Pulmonary artery endothelial cell (primary cell): ENCODE data around the gene RINT1. TPM values are rescaled to one million over a fixed set of nuclear protein-coding genes. Genes with fewer than 3 reads are reported as not detected.
"Not testable (repeated sequence)": the region's sequence is repeated elsewhere in the genome, so short reads cannot be mapped to it uniquely, and the experiment has no call there.

Experiments used
- DNase-seq: peaks from one replicate; pipeline ENCODE4 v3.0.0-alpha.2; 2011; ENCODE audit warnings: low read depth, low spot score
- total RNA-seq: library from RNA; depleted of rRNA; stranded (reverse); fragments of >200 nt; gene quantifications from 2 replicates; pipeline ENCODE4 v1.2.3, GENCODE V29; 2014

Gene RINT1
- total RNA-seq: 14.6 and 14.7 TPM in 2 replicates

GRCh38 chr7:105531792-105532671, at the start of gene RINT1:
RINT1 (plus strand) TSS chr7:105532201; CDS start chr7:105532316, 115 bp downstream.
- DNase-seq: peak; percentile 64

GRCh38 chr7:105487579-105488571, 44.1 kb upstream of the RINT1 start:
- DNase-seq: peak; percentile 99

GRCh38 chr7:105489409-105489808, 42.6 kb upstream of the RINT1 start:
- DNase-seq: no peak

- no peak for DNase-seq
Measured at GRCh38 chr7:105493196-105493922, 38.6 kb upstream of the RINT1 start.

GRCh38 chr7:105493923-105494315, 38.1 kb upstream of the RINT1 start:
- DNase-seq: no peak

- DNase-seq: no peak
Measured at GRCh38 chr7:105496521-105496920, 35.5 kb upstream of the RINT1 start.

GRCh38 chr7:105497016-105497415, 35.0 kb upstream of the RINT1 start:
- DNase-seq: no peak

GRCh38 chr7:105502173-105502572, 29.8 kb upstream of the RINT1 start:
- no peak for DNase-seq

- DNase-seq: no peak
Measured at GRCh38 chr7:105512415-105512814, 19.6 kb upstream of the RINT1 start.

GRCh38 chr7:105512926-105513526, 19.0 kb upstream of the RINT1 start:
- DNase-seq: no peak

GRCh38 chr7:105515610-105516009, 16.4 kb upstream of the RINT1 start:
- DNase-seq: not testable (repeated sequence)

GRCh38 chr7:105519353-105519752, 12.6 kb upstream of the RINT1 start:
- no peak for DNase-seq

GRCh38 chr7:105520620-105521019, 11.4 kb upstream of the RINT1 start:
- not testable (repeated sequence) for DNase-seq

- no peak for DNase-seq
Measured at GRCh38 chr7:105521027-105521716, 10.8 kb upstream of the RINT1 start.

- DNase-seq: peak; percentile 55
Measured at GRCh38 chr7:105521717-105522463, 10.1 kb upstream of the RINT1 start, which contains the start of gene PUS7. PUS7 (minus strand) TSS chr7:105522271; CDS start chr7:105508512, 13,759 bp downstream.

- not testable (repeated sequence) for DNase-seq
Measured at GRCh38 chr7:105524423-105524822, 7.6 kb upstream of the RINT1 start.

GRCh38 chr7:105524840-105525239, 7.2 kb upstream of the RINT1 start:
- DNase-seq: no peak

- not testable (repeated sequence) for DNase-seq
Measured at GRCh38 chr7:105527737-105528136, 4.3 kb upstream of the RINT1 start.

GRCh38 chr7:105530126-105530525, 1.9 kb upstream of the RINT1 start:
- no peak for DNase-seq
